Loucy (cell line): ENCODE data around the gene IRGC.

Experiments
- CTCF ChIP-seq: fragments of 200-600 bp; sonication (generic); conservative IDR thresholded peaks from 2 replicates; pipeline ENCODE4 v1.5.1; 2014; ENCODE audit warnings: mild to moderate bottlenecking, antibody characterized with exemption, low read length
- EZH2phosphoT487 ChIP-seq: fragments of 200-600 bp; IDR thresholded peaks from 2 replicates; pipeline ENCODE4 v1.6.1; 2018; ENCODE audit warnings: antibody characterized with exemption, mild to moderate bottlenecking, moderate library complexity, borderline replicate concordance

- TF ChIP-seq EZH2phosphoT487 (no peak), CTCF (no peak)
These were observed 42.2 kb upstream of the IRGC start for GRCh38 chr19:43673637-43674036.
